ENCODE measurements around the gene ASIC2.
A peak's percentile ranks its signal among the peaks of the same experiment; 100 is the strongest.

ASIC2 gene

GRCh38 chr17:33292981-33293867 lies at the start of gene ASIC2:
TSS of gene ASIC2 (minus strand) at chr17:33293295.
- no peak for DNase-seq

- no peak for DNase-seq
Measured at GRCh38 chr17:33342025-33342424, 48.9 kb upstream of the ASIC2 start.

- DNase-seq, result no peak
Measured at GRCh38 chr17:33338242-33338641, 45.1 kb upstream of the ASIC2 start.

GRCh38 chr17:33335491-33336173 lies 42.5 kb upstream of the ASIC2 start:
- no peak for DNase-seq

GRCh38 chr17:33334703-33335102 lies 41.6 kb upstream of the ASIC2 start:
- DNase-seq, result no peak

GRCh38 chr17:33330877-33331276 lies 37.8 kb upstream of the ASIC2 start:
- DNase-seq, result no peak

- peak; percentile 26 for DNase-seq
Measured at GRCh38 chr17:33328129-33328528, 35.0 kb upstream of the ASIC2 start.

GRCh38 chr17:33324736-33325135 lies 31.6 kb upstream of the ASIC2 start:
- DNase-seq, result no peak

GRCh38 chr17:33322063-33322462 lies 29.0 kb upstream of the ASIC2 start:
- no peak for DNase-seq

- no peak for DNase-seq
Measured at GRCh38 chr17:33318241-33318640, 25.1 kb upstream of the ASIC2 start.

GRCh38 chr17:33316746-33317145 lies 23.7 kb upstream of the ASIC2 start:
- no peak for DNase-seq

GRCh38 chr17:33310296-33310695 lies 17.2 kb upstream of the ASIC2 start:
- no peak for DNase-seq

- no peak for DNase-seq
Measured at GRCh38 chr17:33303254-33303653, 10.2 kb upstream of the ASIC2 start.

- DNase-seq, result no peak
Measured at GRCh38 chr17:33302394-33302793, 9.3 kb upstream of the ASIC2 start.

GRCh38 chr17:33300241-33300640 lies 7.1 kb upstream of the ASIC2 start:
- DNase-seq, result no peak

- no peak for DNase-seq
Measured at GRCh38 chr17:33299115-33299514, 6.0 kb upstream of the ASIC2 start.

- DNase-seq, result no peak
Measured at GRCh38 chr17:33297643-33298042, 4.5 kb upstream of the ASIC2 start.

GRCh38 chr17:33294994-33295393 lies 1.9 kb upstream of the ASIC2 start:
- no peak for DNase-seq

GRCh38 chr17:33292201-33292980 lies 704 bp downstream of the ASIC2 start:
- DNase-seq, result peak; percentile 21

- peak; percentile 26 for DNase-seq
Measured at GRCh38 chr17:33291248-33292200, 1.6 kb downstream of the ASIC2 start.

GRCh38 chr17:33290253-33290652 lies 2.8 kb downstream of the ASIC2 start:
- no peak for DNase-seq

GRCh38 chr17:33288954-33289353 lies 4.1 kb downstream of the ASIC2 start:
- DNase-seq, result no peak

Data from femur (tissue), 1 donor.